ENCODE data around the gene HACD2. TPM values are rescaled to one million over a fixed set of nuclear protein-coding genes. Genes with fewer than 3 reads are reported as not detected.

Gene HACD2
- polyA plus RNA-seq, 1 donor from 2014 or later = 23.9 TPM

- Mint-ChIP-seq H3K27me3 (peaks cover 33% of the 10 kb centered on the region), H3K27ac (no peak overlapping the region), H3K4me3 (peak overlapping the region in 2 of 4 donors; percentile 73 to 78), H3K36me3 (no peaks in the 10 kb centered on the region), H3K4me1 (peaks cover 1 to 5% (median 3%) of the 10 kb centered on the region in 3 donors), H3K9me3 (no peaks in the 10 kb centered on the region)
These were observed 135.5 kb downstream of the HACD2 start for GRCh38 chr3:123449102-123449996.

GRCh38 chr3:123448536-123449101, 136.2 kb downstream of the HACD2 start, which contains the start of gene ADCY5:
Gene ADCY5 (minus strand): TSS chr3:123449090. CDS start chr3:123448545, 545 bp downstream.
- Mint-ChIP-seq H3K4me3 (peak within 1 kb of the TSS in 3 of 4 donors; percentile 55 to 78 (median 73)), H3K27me3 (peaks cover 36% of the 10 kb centered on the region), H3K9me3 (no peaks in the 10 kb centered on the region)

GRCh38 chr3:123447749-123448517, 136.9 kb downstream of the HACD2 start:
- no peak overlapping the region for H3K27ac Mint-ChIP-seq
- no peaks in the 10 kb centered on the region for H3K9me3 Mint-ChIP-seq
- H3K4me3 Mint-ChIP-seq = peak overlapping the region in 2 of 4 donors; percentile 30 to 52
- H3K36me3 Mint-ChIP-seq = no peaks in the 10 kb centered on the region
- H3K27me3 Mint-ChIP-seq = peaks cover 39% of the 10 kb centered on the region
- peaks cover 1 to 5% (median 3%) of the 10 kb centered on the region in 3 donors for H3K4me1 Mint-ChIP-seq

More at GRCh38 chr3:123448536-123449101, 136.2 kb downstream of the HACD2 start, which contains the start of gene ADCY5:
- Mint-ChIP-seq H3K36me3 (no peaks in the 10 kb centered on the region), H3K27ac (no peak within 1 kb of the TSS), H3K4me1 (peaks cover 1 to 5% (median 3%) of the 10 kb centered on the region in 3 donors)

GRCh38 chr3:123447416-123447748, 137.5 kb downstream of the HACD2 start:
- peak overlapping the region in 2 of 4 donors; percentile 30 to 74 for H3K4me3 Mint-ChIP-seq
- no peaks in the 10 kb centered on the region for H3K36me3 Mint-ChIP-seq

GRCh38 chr3:123446610-123447109, 138.2 kb downstream of the HACD2 start:
- H3K4me3 Mint-ChIP-seq = peak overlapping the region; percentile 17 to 74 (median 69)
- peaks cover 48% of the 10 kb centered on the region for H3K27me3 Mint-ChIP-seq
- no peak overlapping the region for H3K27ac Mint-ChIP-seq
- no peaks in the 10 kb centered on the region for H3K36me3 Mint-ChIP-seq
- no peaks in the 10 kb centered on the region for H3K9me3 Mint-ChIP-seq
- peaks cover 1 to 5% (median 3%) of the 10 kb centered on the region in 3 donors for H3K4me1 Mint-ChIP-seq

More at GRCh38 chr3:123447416-123447748, 137.5 kb downstream of the HACD2 start:
- H3K27me3 Mint-ChIP-seq = peaks cover 43% of the 10 kb centered on the region
- H3K9me3 Mint-ChIP-seq = no peaks in the 10 kb centered on the region
- H3K4me1 Mint-ChIP-seq = peaks cover 1 to 5% (median 3%) of the 10 kb centered on the region in 3 donors
- no peak overlapping the region for H3K27ac Mint-ChIP-seq

DNA sequence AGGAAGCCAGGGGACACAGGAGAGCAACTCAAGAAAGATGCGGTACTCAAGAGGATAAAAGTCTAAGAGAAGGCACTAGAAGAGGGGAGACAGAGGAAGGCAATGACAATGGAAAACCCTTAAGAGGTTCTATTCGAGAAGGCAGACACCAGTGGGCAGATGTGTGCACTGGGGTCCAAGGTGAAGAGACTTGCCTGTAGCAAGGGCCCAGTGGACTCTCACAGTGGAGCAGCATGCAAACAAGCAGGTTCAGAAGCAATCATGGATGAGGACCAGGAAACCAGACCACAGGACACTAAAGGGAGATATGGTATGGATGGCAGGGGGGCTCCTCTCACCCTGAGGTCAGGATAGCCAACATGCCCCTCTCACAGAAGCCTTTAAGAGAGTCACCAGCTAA, 138.6 kb downstream of the HACD2 start:
- H3K36me3 Mint-ChIP-seq = no peaks in the 10 kb centered on the region
- H3K4me3 Mint-ChIP-seq = peak overlapping the region in 2 of 4 donors; percentile 6 to 17
- H3K27me3 Mint-ChIP-seq = peaks cover 49% of the 10 kb centered on the region
- H3K4me1 Mint-ChIP-seq = peaks cover 1 to 5% (median 3%) of the 10 kb centered on the region in 3 donors
- peaks cover 0 to 2% (median 0%) of the 10 kb centered on the region in 3 donors for H3K9me3 Mint-ChIP-seq
- no peak overlapping the region for H3K27ac Mint-ChIP-seq

DNA sequence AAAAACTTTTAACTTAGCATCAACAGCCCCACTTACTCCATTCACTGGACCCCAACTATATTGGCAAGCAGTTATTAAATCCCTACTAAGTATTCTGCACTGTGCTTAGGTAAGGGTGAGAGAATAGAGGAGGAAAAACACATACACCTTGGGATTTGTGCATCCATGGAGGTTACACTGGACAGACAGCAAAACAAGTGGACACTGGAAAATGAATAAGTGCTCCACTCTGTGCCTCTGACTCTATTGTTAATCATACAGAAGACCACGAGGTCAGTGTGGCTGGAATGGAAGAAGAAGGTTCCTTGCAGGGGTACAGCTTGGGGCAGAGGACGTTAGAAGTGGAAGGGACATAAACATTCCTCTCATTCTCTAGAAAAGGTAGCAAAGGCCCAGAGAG, 139.2 kb downstream of the HACD2 start:
- peak overlapping the region in 1 of 4 donors; percentile 6 for H3K4me3 Mint-ChIP-seq
- H3K27ac Mint-ChIP-seq = peak overlapping the region in 1 of 3 donors; percentile 41
- H3K36me3 Mint-ChIP-seq = no peaks in the 10 kb centered on the region
- peaks cover 1 to 5% (median 3%) of the 10 kb centered on the region in 3 donors for H3K4me1 Mint-ChIP-seq
- peaks cover 49% of the 10 kb centered on the region for H3K27me3 Mint-ChIP-seq
- peaks cover 0 to 4% (median 0%) of the 10 kb centered on the region in 3 donors for H3K9me3 Mint-ChIP-seq

- H3K4me1 Mint-ChIP-seq = peaks cover 1 to 5% (median 3%) of the 10 kb centered on the region in 3 donors
- H3K9me3 Mint-ChIP-seq = peaks cover 0 to 4% (median 0%) of the 10 kb centered on the region in 3 donors
- no peaks in the 10 kb centered on the region for H3K36me3 Mint-ChIP-seq
- H3K27ac Mint-ChIP-seq = no peak overlapping the region
- peak overlapping the region in 1 of 4 donors; percentile 7 for H3K4me3 Mint-ChIP-seq
- H3K27me3 Mint-ChIP-seq = peaks cover 44% of the 10 kb centered on the region
These were observed 140.1 kb downstream of the HACD2 start for GRCh38 chr3:123444744-123445143.

DNA sequence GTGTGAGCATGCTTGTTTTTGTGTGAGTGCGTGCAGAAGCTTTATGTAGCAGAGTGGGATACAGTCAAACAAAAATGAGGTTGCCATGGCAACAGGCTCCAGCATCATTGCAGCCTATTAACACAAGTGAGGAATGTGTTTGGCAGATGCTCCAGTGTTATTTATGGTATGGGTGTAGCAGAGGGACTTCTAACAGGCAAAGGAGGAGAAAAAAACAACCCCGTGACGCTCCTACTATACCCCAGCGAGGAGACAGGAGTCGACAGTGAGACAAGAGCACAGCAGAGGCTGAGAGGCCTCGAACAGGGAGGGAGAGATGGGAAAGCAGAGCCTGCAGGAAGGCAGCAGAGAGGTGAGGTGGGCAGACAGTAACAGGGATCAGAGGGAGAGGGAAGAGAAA, 140.8 kb downstream of the HACD2 start:
- no peaks in the 10 kb centered on the region for H3K36me3 Mint-ChIP-seq
- H3K9me3 Mint-ChIP-seq = peaks cover 0 to 4% (median 0%) of the 10 kb centered on the region in 3 donors
- H3K4me3 Mint-ChIP-seq = no peak overlapping the region
- no peak overlapping the region for H3K27ac Mint-ChIP-seq
- peaks cover 44% of the 10 kb centered on the region for H3K27me3 Mint-ChIP-seq
- H3K4me1 Mint-ChIP-seq = peaks cover 1 to 5% (median 3%) of the 10 kb centered on the region in 3 donors

- Mint-ChIP-seq H3K27ac (no peak overlapping the region), H3K36me3 (no peaks in the 10 kb centered on the region), H3K4me3 (no peak overlapping the region), H3K9me3 (peaks cover 0 to 4% (median 0%) of the 10 kb centered on the region in 3 donors), H3K27me3 (peaks cover 44% of the 10 kb centered on the region), H3K4me1 (peaks cover 1 to 5% (median 3%) of the 10 kb centered on the region in 3 donors)
These were observed 141.9 kb downstream of the HACD2 start for GRCh38 chr3:123442908-123443307.

DNA sequence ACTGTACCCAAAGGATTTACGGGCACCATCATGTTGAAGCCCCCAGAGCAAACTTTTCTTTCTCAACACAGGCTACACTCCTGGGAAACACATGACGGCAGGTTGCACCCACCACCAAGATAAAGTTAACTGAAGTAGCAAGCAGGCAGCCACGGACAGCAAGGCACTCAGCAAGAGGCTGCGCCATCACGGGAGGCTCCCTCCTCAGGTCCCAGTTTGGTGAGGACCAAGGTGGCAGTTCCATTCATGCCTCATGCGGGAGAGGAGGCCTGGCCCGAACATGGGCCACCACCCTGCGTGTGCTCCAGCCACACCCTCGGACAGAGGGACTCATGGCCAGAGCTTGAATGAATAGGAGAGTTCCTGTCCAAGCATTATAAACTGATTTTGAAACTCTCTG, 142.7 kb downstream of the HACD2 start:
- peaks cover 1 to 4% (median 3%) of the 10 kb centered on the region in 3 donors for H3K4me1 Mint-ChIP-seq
- H3K27ac Mint-ChIP-seq = no peak overlapping the region
- no peak overlapping the region for H3K4me3 Mint-ChIP-seq
- peaks cover 0 to 4% (median 0%) of the 10 kb centered on the region in 3 donors for H3K9me3 Mint-ChIP-seq
- no peaks in the 10 kb centered on the region for H3K36me3 Mint-ChIP-seq
- peaks cover 44% of the 10 kb centered on the region for H3K27me3 Mint-ChIP-seq

Other genes starting within 250 kb of the HACD2 start
- not detected for gene ADCY5, start 136.0 kb downstream of the HACD2 start, polyA plus RNA-seq